Mesenchymal stem cell (in vitro differentiated cells and primary cell): ENCODE measurements around the gene TMEM127.

ENCODE experiments used
- DNase-seq: peaks from one replicate; pipeline ENCODE4 v3.0.0-alpha.2; 2013
- H2AFZ ChIP-seq: one replicate; pipeline ENCODE4 v1.6.1; 2013; ENCODE audit warnings: low read depth, mild to moderate bottlenecking, control low read depth, inconsistent platforms, low read length, moderate library complexity
- H2AK5ac ChIP-seq: 2 replicates; pipeline ENCODE4 v1.6.1; 2013; ENCODE audit warnings: low read length, moderate library complexity, mild to moderate bottlenecking, inconsistent platforms; ENCODE audit not compliant: severe bottlenecking
- H2BK120ac ChIP-seq: one replicate; pipeline ENCODE4 v1.6.1; 2013; ENCODE audit warnings: low read depth, mild to moderate bottlenecking, inconsistent platforms, low read length, moderate library complexity
- H2BK12ac ChIP-seq, 2 experiments: one replicate each; pipeline ENCODE4 v1.6.1; 2013; ENCODE audit warnings: inconsistent platforms in 2 of 2, low read length in 2 of 2, mild to moderate bottlenecking in 2 of 2, moderate library complexity in 2 of 2, control low read depth in 1 of 2
- H2BK15ac ChIP-seq: one replicate; pipeline ENCODE4 v1.6.1; 2013; ENCODE audit warnings: mild to moderate bottlenecking, low read depth, inconsistent platforms; ENCODE audit not compliant: poor library complexity, severe bottlenecking
- H2BK5ac ChIP-seq: 2 replicates; pipeline ENCODE4 v1.6.1; 2013; ENCODE audit warnings: low read depth, mild to moderate bottlenecking, low read length, control low read depth, inconsistent platforms; ENCODE audit not compliant: poor library complexity, severe bottlenecking
- H3K14ac ChIP-seq, 2 experiments: one replicate each; pipeline ENCODE4 v1.6.1; 2013; ENCODE audit warnings: inconsistent platforms in 2 of 2, low read length in 2 of 2, control low read depth in 1 of 2, mild to moderate bottlenecking in 1 of 2, moderate library complexity in 1 of 2
- H3K18ac ChIP-seq, 2 experiments: one replicate each; pipeline ENCODE4 v1.6.1; 2013; ENCODE audit warnings: inconsistent platforms in 2 of 2, low read length in 2 of 2, control low read depth in 1 of 2, low read depth in 1 of 2, mild to moderate bottlenecking in 1 of 2
- H3K23ac ChIP-seq, 2 experiments: one replicate each; pipeline ENCODE4 v1.6.1; 2013; ENCODE audit warnings: inconsistent platforms in 2 of 2, low read length in 2 of 2, mild to moderate bottlenecking in 2 of 2, moderate library complexity in 2 of 2, control low read depth in 1 of 2
- H3K27ac ChIP-seq: 2 replicates; pipeline ENCODE4 v1.5.1; 2013; ENCODE audit warnings: mild to moderate bottlenecking, moderate library complexity, low read length, control low read depth, inconsistent platforms; ENCODE audit not compliant: poor library complexity, severe bottlenecking
- H3K27me3 ChIP-seq, 2 experiments: 2 replicates each; pipeline versions ENCODE4 v1.6.1 to v1.7.0; 2013; ENCODE audit warnings: low read length in 2 of 2, mild to moderate bottlenecking in 2 of 2, moderate library complexity in 2 of 2, control low read depth in 1 of 2, inconsistent platforms in 1 of 2; ENCODE audit not compliant: control insufficient read depth in 1 of 2, insufficient read depth in 1 of 2
- H3K36me3 ChIP-seq, 2 experiments: 2 replicates each; pipeline versions ENCODE4 v1.6.1 to v1.7.0; 2013; ENCODE audit warnings: low read length in 2 of 2, control low read depth in 1 of 2, inconsistent platforms in 1 of 2, low read depth in 1 of 2, mild to moderate bottlenecking in 1 of 2; ENCODE audit not compliant: insufficient read depth in 2 of 2, control insufficient read depth in 1 of 2
- H3K4ac ChIP-seq, 2 experiments: one replicate each; pipeline ENCODE4 v1.6.1; 2013; ENCODE audit warnings: inconsistent platforms in 2 of 2, low read length in 2 of 2, mild to moderate bottlenecking in 2 of 2, moderate library complexity in 2 of 2, control low read depth in 1 of 2, low read depth in 1 of 2
- H3K4me1 ChIP-seq: 2 replicates; pipeline ENCODE4 v1.6.1; 2013; ENCODE audit warnings: low read depth, low read length, control low read depth; ENCODE audit not compliant: control insufficient read depth, insufficient read depth
- H3K4me2 ChIP-seq: 2 replicates; pipeline ENCODE4 v1.6.1; 2013; ENCODE audit warnings: low read length, mild to moderate bottlenecking, inconsistent platforms; ENCODE audit not compliant: poor library complexity, severe bottlenecking
- H3K4me3 ChIP-seq, 2 experiments: 2 replicates each; pipeline versions ENCODE4 v1.5.1 to v1.7.0; 2013; ENCODE audit warnings: low read length in 2 of 2, mild to moderate bottlenecking in 2 of 2, control low read depth in 1 of 2, low read depth in 1 of 2; ENCODE audit not compliant: insufficient read depth in 1 of 2
- H3K79me1 ChIP-seq: replicated peaks from 2 replicates; pipeline ENCODE4 v1.6.1; 2013; ENCODE audit warnings: mild to moderate bottlenecking, control low read depth, low read length, inconsistent platforms; ENCODE audit not compliant: poor library complexity, severe bottlenecking
- H3K9ac ChIP-seq: 2 replicates; pipeline ENCODE4 v1.7.0; 2013; ENCODE audit warnings: mild to moderate bottlenecking, low read length, moderate library complexity
- H3K9me3 ChIP-seq: 2 replicates; pipeline ENCODE4 v1.7.0; 2013; ENCODE audit warnings: mild to moderate bottlenecking, low read length; ENCODE audit not compliant: control insufficient read depth
- H4K8ac ChIP-seq: one replicate; pipeline ENCODE4 v1.6.1; 2013; ENCODE audit warnings: inconsistent platforms, mild to moderate bottlenecking, low read length, moderate library complexity
- H4K91ac ChIP-seq: one replicate; pipeline ENCODE4 v1.6.1; 2013; ENCODE audit warnings: mild to moderate bottlenecking, low read length, inconsistent platforms
- WGBS: methylation state at CpG from one replicate; pipeline ENCODE4 v1.1.7; 2013; ENCODE audit warnings: mixed read lengths; 5-methylcytosine and 5-hydroxymethylcytosine counted together

TMEM127 gene

DNA sequence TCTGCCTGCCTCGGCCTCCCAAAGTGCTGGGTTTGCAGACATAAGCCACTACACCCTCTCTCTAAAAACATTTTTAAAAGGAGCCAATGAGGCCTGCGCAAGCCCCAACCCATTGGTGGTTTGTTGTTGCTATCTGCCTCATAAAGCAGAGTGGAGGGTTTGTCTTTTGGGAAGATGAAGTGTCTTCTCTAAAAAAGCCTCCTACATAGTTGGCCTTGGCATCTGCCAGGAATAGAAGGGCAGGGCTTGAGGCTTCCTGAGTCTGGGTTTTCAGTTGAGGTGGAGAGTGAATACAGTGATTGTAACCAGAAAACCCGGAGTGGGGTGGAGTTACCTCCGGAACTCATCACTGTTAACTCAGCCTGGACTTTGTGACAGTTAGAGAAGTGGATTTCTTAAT lies 51.2 kb downstream of the TMEM127 start:
- Histone ChIP-seq H3K27me3 (no peaks in the 10 kb centered on the region), H2AK5ac (no peak overlapping the region), H3K9ac (no peak overlapping the region), H3K9me3 (no peaks in the 10 kb centered on the region), H3K4me2 (no peak overlapping the region), H3K4me3 (no peak overlapping the region), H3K27ac (no peak overlapping the region), H2BK12ac (no peak overlapping the region), H3K36me3 (peaks cover 0 to 7% of the 10 kb centered on the region in 2 experiments), H4K91ac (no peak overlapping the region), H3K79me1 (peaks cover 38% of the 10 kb centered on the region), H2BK5ac (no peak overlapping the region), H3K18ac (no peak overlapping the region), H3K14ac (no peak overlapping the region), H2AFZ (no peak overlapping the region), H3K23ac (no peak overlapping the region), H2BK120ac (no peak overlapping the region), H2BK15ac (no peak overlapping the region), H4K8ac (no peak overlapping the region), H3K4me1 (peaks cover 6% of the 10 kb centered on the region), H3K4ac (no peak overlapping the region)
- no peak for DNase-seq
- WGBS = 100% methylated on average over 2 of the region's 4 CpGs

DNA sequence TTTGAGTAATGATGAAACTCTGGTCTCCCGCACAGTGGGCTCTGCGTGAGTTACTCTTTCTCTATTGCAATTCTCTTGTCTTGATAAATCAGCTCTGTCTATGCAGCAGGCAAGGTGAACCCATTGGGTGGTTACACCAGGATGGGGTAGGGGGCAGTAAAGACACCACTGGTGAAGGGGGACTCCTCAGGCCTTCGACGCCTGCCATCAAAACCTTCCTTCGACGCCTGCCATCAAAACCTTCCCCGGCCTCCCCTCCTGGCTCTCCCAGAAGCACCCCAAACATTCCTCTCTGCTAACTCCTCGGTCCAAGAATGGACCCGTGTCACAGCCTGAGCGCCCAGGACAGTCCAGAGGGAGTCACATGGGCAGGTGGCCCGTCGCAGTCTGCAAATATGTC lies 52.4 kb downstream of the TMEM127 start:
- Histone ChIP-seq H3K36me3 (peaks cover 0 to 7% of the 10 kb centered on the region in 2 experiments), H3K79me1 (peaks cover 38% of the 10 kb centered on the region), H2BK12ac (no peak overlapping the region), H2BK15ac (no peak overlapping the region), H3K4me1 (peaks cover 8% of the 10 kb centered on the region), H3K23ac (no peak overlapping the region), H3K9ac (no peak overlapping the region), H3K14ac (no peak overlapping the region), H3K4ac (no peak overlapping the region), H3K18ac (no peak overlapping the region), H4K91ac (no peak overlapping the region), H3K27ac (no peak overlapping the region), H2BK120ac (no peak overlapping the region), H2AK5ac (no peak overlapping the region), H4K8ac (no peak overlapping the region), H2BK5ac (no peak overlapping the region), H3K4me2 (no peak overlapping the region), H3K27me3 (no peaks in the 10 kb centered on the region), H3K9me3 (no peaks in the 10 kb centered on the region), H2AFZ (no peak overlapping the region), H3K4me3 (no peak overlapping the region)
- 94% methylated on average over 12 of the region's 12 CpGs for WGBS
- no peak for DNase-seq

DNA sequence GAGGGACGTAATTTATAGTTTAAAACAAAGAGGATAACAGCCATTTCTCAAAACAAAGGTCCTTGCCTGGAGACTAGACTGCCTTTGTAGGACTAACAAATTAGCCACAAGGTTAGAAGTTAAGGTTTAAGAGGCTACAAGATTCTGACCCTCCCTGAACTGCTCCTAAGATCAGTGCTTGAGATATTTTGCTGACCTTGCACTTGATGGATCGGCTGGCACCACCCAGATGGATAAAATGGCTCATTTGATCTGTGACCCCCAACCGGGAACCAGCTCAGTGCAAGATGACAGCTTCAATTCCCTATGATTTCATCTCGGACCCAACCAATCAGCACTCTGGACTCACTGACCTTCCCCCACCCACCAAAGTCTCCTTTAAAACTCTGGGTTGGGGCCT lies 53.5 kb downstream of the TMEM127 start:
- Histone ChIP-seq H4K8ac (no peak overlapping the region), H3K4ac (no peak overlapping the region), H3K4me1 (peaks cover 8% of the 10 kb centered on the region), H3K27me3 (no peaks in the 10 kb centered on the region), H2BK15ac (no peak overlapping the region), H3K23ac (no peak overlapping the region), H2AK5ac (no peak overlapping the region), H3K4me3 (no peak overlapping the region), H3K9me3 (no peaks in the 10 kb centered on the region), H4K91ac (no peak overlapping the region), H3K4me2 (no peak overlapping the region), H3K9ac (no peak overlapping the region), H3K27ac (no peak overlapping the region), H2BK120ac (no peak overlapping the region), H2BK5ac (no peak overlapping the region), H3K36me3 (peaks cover 0 to 7% of the 10 kb centered on the region in 2 experiments), H2BK12ac (no peak overlapping the region), H3K79me1 (peaks cover 37% of the 10 kb centered on the region), H3K14ac (no peak overlapping the region), H2AFZ (no peak overlapping the region), H3K18ac (no peak overlapping the region)
- WGBS = 88% methylated on average over 3 of the region's 4 CpGs
- DNase-seq = no peak

DNA sequence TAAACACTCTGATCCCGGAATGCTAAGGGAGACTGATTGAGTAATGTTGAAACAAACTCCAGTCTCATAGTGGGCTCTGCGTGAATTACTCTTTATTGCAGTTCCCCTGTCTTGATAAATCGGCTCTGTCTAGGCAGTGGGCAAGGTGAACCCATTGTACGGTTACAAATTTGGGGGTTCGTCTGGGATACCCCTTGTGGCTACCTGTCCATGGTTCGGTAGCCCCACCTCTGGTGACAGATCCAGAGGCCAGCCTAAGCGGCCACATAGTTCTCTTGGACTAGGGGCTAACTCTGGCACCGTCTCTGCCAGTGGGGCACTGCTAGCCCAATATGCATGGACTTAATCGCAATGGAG lies 56.1 kb downstream of the TMEM127 start:
- H2BK120ac ChIP-seq = no peak overlapping the region
- no peak for DNase-seq
- H3K79me1 ChIP-seq = peaks cover 32% of the 10 kb centered on the region
- H4K8ac ChIP-seq = peak overlapping the region; percentile 91
- H3K4me2 ChIP-seq = peak overlapping the region; percentile 75
- H3K9ac ChIP-seq = peak overlapping the region; percentile 93
- peaks cover 0 to 7% of the 10 kb centered on the region in 2 experiments for H3K36me3 ChIP-seq
- H3K4me1 ChIP-seq = peaks cover 8% of the 10 kb centered on the region
- no peak overlapping the region for H3K14ac ChIP-seq
- H4K91ac ChIP-seq = no peak overlapping the region
- H3K4me3 ChIP-seq = peak overlapping the region in 1 of 2 experiments; percentile 89
- no peak overlapping the region for H3K4ac ChIP-seq
- no peak overlapping the region for H3K27ac ChIP-seq
- H3K18ac ChIP-seq = peak overlapping the region in 1 of 2 experiments; percentile 75
- no peak overlapping the region for H3K23ac ChIP-seq
- no peaks in the 10 kb centered on the region for H3K27me3 ChIP-seq
- no peak overlapping the region for H2BK5ac ChIP-seq
- peak overlapping the region in 1 of 2 experiments; percentile 11 for H2BK12ac ChIP-seq
- H2AK5ac ChIP-seq = peak overlapping the region; percentile 10
- H3K9me3 ChIP-seq = no peaks in the 10 kb centered on the region
- no peak overlapping the region for H2BK15ac ChIP-seq
- no peak overlapping the region for H2AFZ ChIP-seq
- WGBS = 92% methylated on average over 9 of the region's 9 CpGs
